HG03108 (cell line): ENCODE results near the gene MIDN.
"Not testable (repeated sequence)": the region's sequence is repeated elsewhere in the genome, so short reads cannot be mapped to it uniquely, and the experiment has no call there.

Experiments
- ATAC-seq: cut with Tn5 transposase; IDR thresholded peaks from one replicate; pipeline ENCODE4 v1.9.1; 2021; ENCODE audit warnings: moderate library complexity; ENCODE audit not compliant: unreplicated experiment

MIDN gene

GRCh38 chr19:1291761-1292418 is 43.5 kb downstream of the MIDN start:
- ATAC-seq = no peak

- ATAC-seq = no peak
These were observed 44.2 kb downstream of the MIDN start for GRCh38 chr19:1292419-1293151.

- no peak for ATAC-seq
These were observed 45.6 kb downstream of the MIDN start for GRCh38 chr19:1293782-1294604.

GRCh38 chr19:1294688-1295087 is 46.3 kb downstream of the MIDN start:
- no peak for ATAC-seq

- ATAC-seq = no peak
These were observed 47.0 kb downstream of the MIDN start for GRCh38 chr19:1295169-1296012.

GRCh38 chr19:1296078-1296477 is 47.7 kb downstream of the MIDN start:
- no peak for ATAC-seq

GRCh38 chr19:1296575-1297271 is 48.3 kb downstream of the MIDN start:
- ATAC-seq = no peak

- ATAC-seq = no peak
These were observed 49.9 kb downstream of the MIDN start for GRCh38 chr19:1298235-1298634.

- ATAC-seq = no peak
These were observed 51.4 kb downstream of the MIDN start for GRCh38 chr19:1299801-1300200.

GRCh38 chr19:1300744-1301490 is 52.5 kb downstream of the MIDN start:
- ATAC-seq = no peak

- ATAC-seq = no peak
These were observed 54.3 kb downstream of the MIDN start for GRCh38 chr19:1302533-1303239.

- ATAC-seq = no peak
These were observed 56.0 kb downstream of the MIDN start for GRCh38 chr19:1304197-1304924.

- not testable (repeated sequence) for ATAC-seq
These were observed 57.0 kb downstream of the MIDN start for GRCh38 chr19:1305354-1305753.

GRCh38 chr19:1307320-1307719 is 58.9 kb downstream of the MIDN start:
- no peak for ATAC-seq

GRCh38 chr19:1307755-1308303 is 59.4 kb downstream of the MIDN start:
- ATAC-seq = no peak

- ATAC-seq = no peak
These were observed 60.3 kb downstream of the MIDN start for GRCh38 chr19:1308718-1309117.
